ENCODE measurements around the gene SPINK2. TPM values are rescaled to one million over a fixed set of nuclear protein-coding genes. Genes with fewer than 3 reads are reported as not detected.

SPINK2 gene
- total RNA-seq = not detected in 2 replicates

GRCh38 chr4:56821381-56822243, at the start of gene SPINK2:
Gene SPINK2, minus strand, starts transcription at chr4:56821701. Its CDS starts 39 bp downstream, at chr4:56821662.

Small RNAs within 50 kb of the gene (small RNA-seq; reads per million reads assigned to genes)
- gene RF00017 = not detected
- gene RF00019 = not detected
- not detected for gene RN7SL357P
- gene RN7SL492P = not detected

Other genes with a start within 250 kb of the SPINK2 start
- 19.6 TPM in 1 of 2 replicates, not detected in the other for gene HOPX, start 140.4 kb downstream of the SPINK2 start, total RNA-seq
- 69.3 and 71.0 TPM in 2 replicates for gene REST, start 86.2 kb upstream of the SPINK2 start, total RNA-seq
- 25.5 and 26.2 TPM in 2 replicates for gene NOA1, start 155.9 kb upstream of the SPINK2 start, total RNA-seq
- gene POLR2B, start 157.2 kb upstream of the SPINK2 start, total RNA-seq = 235 and 274 TPM in 2 replicates

Measured in thoracic aorta endothelial cell (primary cell).